ENCODE measurements around the gene PKP1.

PKP1 gene

GRCh38 chr1:201307760-201308499, 24.6 kb downstream of the PKP1 start:
- no peak for ATAC-seq
- no peak for TF ChIP-seq GLIS3 (CRISPR knock-in tag; IDR thresholded peaks at IDR 0.05)
- TF ChIP-seq PATZ1 (CRISPR knock-in tag; IDR thresholded peaks at IDR 0.05; ENCODE audit: borderline replicate concordance), result no peak
- TF ChIP-seq ZNF8 (CRISPR knock-in tag; IDR thresholded peaks at IDR 0.05), result no peak

GRCh38 chr1:201309416-201309815, 26.1 kb downstream of the PKP1 start:
- TF ChIP-seq ZFP3 (CRISPR knock-in tag; IDR thresholded peaks at IDR 0.05) (peak; percentile 76; the same call in 1 of the 2 replicates), ZFP30 (CRISPR knock-in tag; IDR thresholded peaks at IDR 0.05) (no peak), BACH2 (CRISPR knock-in tag; IDR thresholded peaks at IDR 0.05; ENCODE audit: borderline replicate concordance) (no peak), PPARA (CRISPR knock-in tag; IDR thresholded peaks at IDR 0.05; ENCODE audit: borderline replicate concordance) (peak; percentile 54; the same call in 1 of the 2 replicates), GLIS3 (CRISPR knock-in tag; IDR thresholded peaks at IDR 0.05) (0 out of 2 replicates have a peak, but pooled peaks have one; percentile 87), ZC3H10 (CRISPR knock-in tag; IDR thresholded peaks at IDR 0.05) (no peak), TSHZ2 (CRISPR knock-in tag; IDR thresholded peaks at IDR 0.05) (peak; percentile 91), PATZ1 (CRISPR knock-in tag; IDR thresholded peaks at IDR 0.05; ENCODE audit: borderline replicate concordance) (no peak), ZNF8 (CRISPR knock-in tag; IDR thresholded peaks at IDR 0.05) (0 out of 2 replicates have a peak, but pooled peaks have one; percentile 17), OSR1 (CRISPR knock-in tag; IDR thresholded peaks at IDR 0.05) (no peak), TCF4 (CRISPR knock-in tag; IDR thresholded peaks at IDR 0.05; ENCODE audit: borderline replicate concordance) (peak; percentile 92), TOX (CRISPR knock-in tag; IDR thresholded peaks at IDR 0.05; ENCODE audit: borderline replicate concordance) (no peak), ARNTL (CRISPR knock-in tag; IDR thresholded peaks at IDR 0.05; ENCODE audit: borderline replicate concordance, low read depth) (peak; percentile 86), ZNF70 (CRISPR knock-in tag; IDR thresholded peaks at IDR 0.05) (no peak), SNAI2 (CRISPR knock-in tag; IDR thresholded peaks at IDR 0.05) (peak; percentile 74), POU6F1 (CRISPR knock-in tag; IDR thresholded peaks at IDR 0.05; ENCODE audit: borderline replicate concordance, low read depth) (no peak)
- ATAC-seq, result peak; percentile 81

GRCh38 chr1:201310251-201310985, 27.1 kb downstream of the PKP1 start:
- no peak for ATAC-seq
- TF ChIP-seq BACH2 (CRISPR knock-in tag; IDR thresholded peaks at IDR 0.05; ENCODE audit: borderline replicate concordance), result no peak
- no peak for TF ChIP-seq ZNF70 (CRISPR knock-in tag; IDR thresholded peaks at IDR 0.05)
- TF ChIP-seq TSHZ2 (CRISPR knock-in tag; IDR thresholded peaks at IDR 0.05), result no peak
- TF ChIP-seq ZNF565 (CRISPR knock-in tag; conservative IDR thresholded peaks at IDR 0.05; ENCODE audit: low read depth), result no peak
- TF ChIP-seq ESRRG (CRISPR knock-in tag; IDR thresholded peaks at IDR 0.05), result no peak
- TF ChIP-seq OSR1 (CRISPR knock-in tag; IDR thresholded peaks at IDR 0.05), result no peak
- no peak for TF ChIP-seq GLIS3 (CRISPR knock-in tag; IDR thresholded peaks at IDR 0.05)
- no peak for TF ChIP-seq ZFP30 (CRISPR knock-in tag; IDR thresholded peaks at IDR 0.05)
- no peak for TF ChIP-seq ARNTL (CRISPR knock-in tag; IDR thresholded peaks at IDR 0.05; ENCODE audit: borderline replicate concordance, low read depth)
- no peak for TF ChIP-seq ZFP3 (CRISPR knock-in tag; IDR thresholded peaks at IDR 0.05)
- TF ChIP-seq SNAI2 (CRISPR knock-in tag; IDR thresholded peaks at IDR 0.05), result no peak
- no peak for TF ChIP-seq TCF4 (CRISPR knock-in tag; IDR thresholded peaks at IDR 0.05; ENCODE audit: borderline replicate concordance)
- no peak for TF ChIP-seq PPARA (CRISPR knock-in tag; IDR thresholded peaks at IDR 0.05; ENCODE audit: borderline replicate concordance)
- TF ChIP-seq RARB (CRISPR knock-in tag; IDR thresholded peaks at IDR 0.05), result no peak
- no peak for TF ChIP-seq POU6F1 (CRISPR knock-in tag; IDR thresholded peaks at IDR 0.05; ENCODE audit: borderline replicate concordance, low read depth)

Data from SK-N-SH treated with all-trans-retinoic acid at 6 μM for 48 hours (cell line).